ENCODE measurements around the gene GATB. TPM values are rescaled to one million over a fixed set of nuclear protein-coding genes. Genes with fewer than 3 reads are reported as not detected.

Gene GATB
- total and polyA plus RNA-seq, 3 experiments from 2014 or later = 12.3 to 29.6 (median 27.0) TPM

DNA sequence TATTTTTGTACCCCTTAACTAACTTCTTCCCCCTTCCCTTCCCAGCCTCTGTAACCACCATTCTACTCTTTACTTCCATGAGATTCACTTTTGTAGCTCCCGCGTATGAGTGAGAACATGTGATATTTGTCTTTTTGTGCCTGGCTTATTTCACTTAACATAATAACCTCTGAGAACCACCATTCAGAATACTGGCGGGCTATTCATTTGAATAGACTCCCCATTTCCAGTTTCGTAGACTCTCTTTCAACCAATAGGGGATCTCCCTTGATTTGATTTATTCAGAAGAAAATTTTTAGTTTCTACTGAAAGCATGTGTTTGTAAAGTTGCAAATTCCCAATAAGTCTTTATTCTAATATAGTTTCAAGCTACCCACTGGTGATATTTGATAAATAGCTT lies 117.2 kb downstream of the GATB start:
- Mint-ChIP-seq H3K4me3 (no peak overlapping the region), H3K9me3 (no peaks in the 10 kb centered on the region), H3K36me3 (no peaks in the 10 kb centered on the region), H3K27me3 (peaks cover 2 to 7% of the 10 kb centered on the region in 2 donors), H3K4me1 (no peaks in the 10 kb centered on the region), H3K27ac (no peak overlapping the region)
- H3K4me3 ChIP-seq (ENCODE audit: low read length) = no peak overlapping the region
- no peaks in the 10 kb centered on the region for H3K4me1 ChIP-seq (ENCODE audit: insufficient read depth, low read length)
- H3K27ac ChIP-seq (ENCODE audit: low read depth, low read length) = no peak overlapping the region
- ChIA-PET POLR2A (no interaction called here), CTCF (no interaction called here)
- H3K36me3 ChIP-seq (ENCODE audit: insufficient read depth, low read length) = no peaks in the 10 kb centered on the region
- no peaks in the 10 kb centered on the region for H3K9me3 ChIP-seq (ENCODE audit: low read length)
- H3K27me3 ChIP-seq (ENCODE audit: insufficient read depth, low read length, poor library complexity, severe bottlenecking) = no peaks in the 10 kb centered on the region
- DNase-seq = no peak

DNA sequence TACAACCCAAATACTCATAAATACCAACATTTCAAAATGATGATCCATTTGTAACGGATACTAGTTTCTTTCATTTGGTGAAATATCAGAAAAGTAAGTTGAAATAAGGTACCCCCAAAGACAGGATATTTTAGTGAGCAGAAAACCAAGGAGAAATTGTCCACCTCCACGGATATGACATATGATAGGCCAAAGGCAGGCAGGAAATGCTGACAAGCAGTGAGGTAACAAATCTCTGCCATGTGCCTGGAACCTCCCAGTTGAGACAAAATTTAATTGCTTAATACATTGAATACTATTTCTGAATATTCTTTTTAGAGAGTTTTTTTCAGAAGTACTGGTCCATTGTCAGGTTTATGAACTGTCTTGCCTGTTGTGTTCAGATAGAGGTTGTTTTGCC lies 118.8 kb downstream of the GATB start:
- Mint-ChIP-seq H3K4me3 (no peak overlapping the region), H3K27me3 (peaks cover 0 to 5% of the 10 kb centered on the region in 2 donors), H3K36me3 (no peaks in the 10 kb centered on the region), H3K27ac (no peak overlapping the region), H3K4me1 (no peaks in the 10 kb centered on the region), H3K9me3 (no peaks in the 10 kb centered on the region)
- no peaks in the 10 kb centered on the region for H3K27me3 ChIP-seq (ENCODE audit: insufficient read depth, low read length, poor library complexity, severe bottlenecking)
- H3K4me1 ChIP-seq (ENCODE audit: insufficient read depth, low read length) = no peaks in the 10 kb centered on the region
- H3K36me3 ChIP-seq (ENCODE audit: insufficient read depth, low read length) = no peaks in the 10 kb centered on the region
- no peak overlapping the region for H3K4me3 ChIP-seq (ENCODE audit: low read length)
- no peak overlapping the region for H3K27ac ChIP-seq (ENCODE audit: low read depth, low read length)
- H3K9me3 ChIP-seq (ENCODE audit: low read length) = no peaks in the 10 kb centered on the region
- no peak for DNase-seq
- ChIA-PET CTCF (interaction anchor here (1.0 kb wide), 1 partner anchor 15 kb away, joined by 3 read pairs; no protein-coding TSS in a partner anchor), POLR2A (no interaction called here)

DNA sequence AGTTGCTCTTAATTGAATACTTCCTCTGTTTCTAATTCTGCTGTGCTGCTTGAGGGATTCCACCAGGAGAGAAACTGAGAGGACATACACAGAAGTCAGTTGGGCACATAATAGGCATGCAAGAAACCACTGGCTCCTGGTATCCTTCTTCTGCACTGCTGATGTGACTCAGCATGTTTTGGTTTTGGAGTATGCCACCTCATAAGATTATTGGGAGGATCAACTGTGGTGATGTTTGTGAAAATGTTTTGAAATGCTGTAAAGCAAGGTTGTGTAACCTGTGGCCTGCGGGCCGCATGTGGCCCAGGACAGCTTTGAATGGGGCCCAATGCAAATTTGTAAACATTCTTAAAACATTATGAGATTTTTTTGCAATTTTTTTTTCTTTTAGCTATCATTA lies 119.6 kb downstream of the GATB start:
- H3K4me3 Mint-ChIP-seq = no peak overlapping the region
- no peak overlapping the region for H3K27ac Mint-ChIP-seq
- Histone ChIP-seq H3K4me1 (ENCODE audit: insufficient read depth, low read length) (no peaks in the 10 kb centered on the region), H3K9me3 (ENCODE audit: low read length) (no peaks in the 10 kb centered on the region), H3K4me3 (ENCODE audit: low read length) (no peak overlapping the region), H3K27me3 (ENCODE audit: insufficient read depth, low read length, poor library complexity, severe bottlenecking) (no peaks in the 10 kb centered on the region), H3K27ac (ENCODE audit: low read depth, low read length) (no peak overlapping the region), H3K36me3 (ENCODE audit: insufficient read depth, low read length) (no peaks in the 10 kb centered on the region)
- H3K4me1 Mint-ChIP-seq = no peaks in the 10 kb centered on the region
- H3K9me3 Mint-ChIP-seq = no peaks in the 10 kb centered on the region
- H3K36me3 Mint-ChIP-seq = no peaks in the 10 kb centered on the region
- DNase-seq = no peak
- ChIA-PET POLR2A (no interaction called here), CTCF (no interaction called here)
- peaks cover 0 to 5% of the 10 kb centered on the region in 2 donors for H3K27me3 Mint-ChIP-seq

DNA sequence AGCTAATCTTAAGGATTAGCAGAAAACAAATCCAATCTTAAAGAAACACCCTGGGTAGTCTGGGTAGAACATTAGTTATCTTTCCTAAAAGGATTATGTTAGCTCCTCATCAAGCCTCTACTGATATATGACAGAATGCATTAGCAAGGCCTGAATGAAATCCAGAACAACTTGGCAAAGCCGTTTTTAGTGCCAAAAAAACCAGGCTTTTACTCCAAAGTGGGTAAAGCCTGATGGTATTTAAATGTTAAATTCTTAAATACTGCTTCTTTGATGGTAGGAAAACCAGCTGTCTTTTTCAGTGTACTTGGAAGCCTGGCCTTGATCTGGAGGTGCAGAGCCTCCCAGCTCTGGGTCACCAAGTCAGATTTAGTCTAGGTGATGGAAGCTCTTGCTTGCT lies 120.4 kb downstream of the GATB start:
- no peak overlapping the region for H3K27ac ChIP-seq (ENCODE audit: low read depth, low read length)
- H3K4me1 ChIP-seq (ENCODE audit: insufficient read depth, low read length) = no peaks in the 10 kb centered on the region
- POLR2A ChIA-PET = no interaction called here
- H3K36me3 Mint-ChIP-seq = no peaks in the 10 kb centered on the region
- CTCF ChIA-PET = no interaction called here
- H3K4me1 Mint-ChIP-seq = no peaks in the 10 kb centered on the region
- no peak for DNase-seq
- H3K27me3 Mint-ChIP-seq = peaks cover 0 to 5% of the 10 kb centered on the region in 2 donors
- no peaks in the 10 kb centered on the region for H3K36me3 ChIP-seq (ENCODE audit: insufficient read depth, low read length)
- H3K9me3 ChIP-seq (ENCODE audit: low read length) = no peaks in the 10 kb centered on the region
- H3K4me3 Mint-ChIP-seq = no peak overlapping the region
- H3K4me3 ChIP-seq (ENCODE audit: low read length) = no peak overlapping the region
- no peaks in the 10 kb centered on the region for H3K27me3 ChIP-seq (ENCODE audit: insufficient read depth, low read length, poor library complexity, severe bottlenecking)
- no peaks in the 10 kb centered on the region for H3K9me3 Mint-ChIP-seq
- H3K27ac Mint-ChIP-seq = no peak overlapping the region

DNA sequence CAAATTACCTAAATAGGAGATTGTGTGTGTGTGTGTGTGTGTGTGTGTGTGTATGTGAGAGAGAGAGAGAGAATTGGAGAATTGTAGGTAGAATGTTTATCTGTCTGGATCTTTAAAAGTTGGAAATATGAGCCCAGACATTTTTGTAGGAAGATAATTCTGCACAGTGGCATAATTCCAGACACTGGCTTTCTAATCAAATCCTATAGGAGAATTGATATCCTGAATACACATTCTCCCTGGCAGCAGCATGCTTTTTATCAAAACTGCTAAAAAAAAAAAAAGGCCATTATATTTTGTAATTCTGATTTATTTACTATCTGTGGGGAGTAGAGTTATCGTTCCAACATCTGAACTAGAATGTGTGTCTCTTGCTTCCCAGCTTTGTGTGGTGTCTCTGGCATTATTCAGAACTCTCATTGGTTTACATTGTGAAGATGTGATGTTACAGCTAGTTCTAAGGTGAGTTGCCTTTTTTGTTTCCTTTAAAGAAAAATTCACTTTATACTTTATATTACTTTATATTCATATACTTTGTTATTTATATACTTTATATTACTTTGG lies 122.4 kb downstream of the GATB start:
- Histone ChIP-seq H3K4me1 (ENCODE audit: insufficient read depth, low read length) (no peaks in the 10 kb centered on the region), H3K4me3 (ENCODE audit: low read length) (no peak overlapping the region), H3K9me3 (ENCODE audit: low read length) (no peaks in the 10 kb centered on the region), H3K27ac (ENCODE audit: low read depth, low read length) (no peak overlapping the region), H3K27me3 (ENCODE audit: insufficient read depth, low read length, poor library complexity, severe bottlenecking) (no peaks in the 10 kb centered on the region), H3K36me3 (ENCODE audit: insufficient read depth, low read length) (no peaks in the 10 kb centered on the region)
- no peaks in the 10 kb centered on the region for H3K9me3 Mint-ChIP-seq
- CTCF ChIA-PET = interaction anchor here (1.5 kb wide), 1 partner anchor 13 kb away, joined by 3 read pairs; no protein-coding TSS in a partner anchor
- peaks cover 8 to 10% of the 10 kb centered on the region in 2 donors for H3K27me3 Mint-ChIP-seq
- no peak for DNase-seq
- no peak overlapping the region for H3K4me3 Mint-ChIP-seq
- H3K36me3 Mint-ChIP-seq = no peaks in the 10 kb centered on the region
- no peak overlapping the region for H3K27ac Mint-ChIP-seq
- POLR2A ChIA-PET = no interaction called here
- no peaks in the 10 kb centered on the region for H3K4me1 Mint-ChIP-seq

DNA sequence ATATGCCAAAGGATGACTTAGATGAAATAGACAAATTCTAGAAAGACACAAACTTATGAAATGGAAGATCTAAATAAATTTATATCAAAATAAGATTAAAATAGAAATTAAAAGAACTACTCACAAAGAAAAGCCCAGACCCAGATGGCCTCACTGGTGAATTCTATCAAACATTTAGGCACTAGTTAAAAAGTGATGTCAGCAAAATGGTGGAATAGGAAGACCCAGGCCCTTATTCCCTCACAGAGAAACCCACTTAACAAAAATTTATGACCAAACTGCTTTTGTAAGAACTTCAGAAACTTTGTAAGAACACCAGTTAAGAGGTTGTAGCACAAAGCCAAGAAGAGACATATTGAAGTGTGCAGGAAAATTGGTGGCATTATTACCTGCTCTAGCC lies 129.5 kb downstream of the GATB start:
- ChIA-PET CTCF (no interaction called here), POLR2A (no interaction called here)
- Histone ChIP-seq H3K4me1 (ENCODE audit: insufficient read depth, low read length) (no peaks in the 10 kb centered on the region), H3K9me3 (ENCODE audit: low read length) (no peaks in the 10 kb centered on the region), H3K27me3 (ENCODE audit: insufficient read depth, low read length, poor library complexity, severe bottlenecking) (peaks cover 4% of the 10 kb centered on the region), H3K36me3 (ENCODE audit: insufficient read depth, low read length) (no peaks in the 10 kb centered on the region), H3K4me3 (ENCODE audit: low read length) (no peak overlapping the region), H3K27ac (ENCODE audit: low read depth, low read length) (no peak overlapping the region)
- no peak overlapping the region for H3K27ac Mint-ChIP-seq
- H3K27me3 Mint-ChIP-seq = peaks cover 12 to 67% of the 10 kb centered on the region in 2 donors
- no peaks in the 10 kb centered on the region for H3K36me3 Mint-ChIP-seq
- H3K9me3 Mint-ChIP-seq = no peaks in the 10 kb centered on the region
- H3K4me3 Mint-ChIP-seq = no peak overlapping the region
- H3K4me1 Mint-ChIP-seq = no peaks in the 10 kb centered on the region
- no peak for DNase-seq

DNA sequence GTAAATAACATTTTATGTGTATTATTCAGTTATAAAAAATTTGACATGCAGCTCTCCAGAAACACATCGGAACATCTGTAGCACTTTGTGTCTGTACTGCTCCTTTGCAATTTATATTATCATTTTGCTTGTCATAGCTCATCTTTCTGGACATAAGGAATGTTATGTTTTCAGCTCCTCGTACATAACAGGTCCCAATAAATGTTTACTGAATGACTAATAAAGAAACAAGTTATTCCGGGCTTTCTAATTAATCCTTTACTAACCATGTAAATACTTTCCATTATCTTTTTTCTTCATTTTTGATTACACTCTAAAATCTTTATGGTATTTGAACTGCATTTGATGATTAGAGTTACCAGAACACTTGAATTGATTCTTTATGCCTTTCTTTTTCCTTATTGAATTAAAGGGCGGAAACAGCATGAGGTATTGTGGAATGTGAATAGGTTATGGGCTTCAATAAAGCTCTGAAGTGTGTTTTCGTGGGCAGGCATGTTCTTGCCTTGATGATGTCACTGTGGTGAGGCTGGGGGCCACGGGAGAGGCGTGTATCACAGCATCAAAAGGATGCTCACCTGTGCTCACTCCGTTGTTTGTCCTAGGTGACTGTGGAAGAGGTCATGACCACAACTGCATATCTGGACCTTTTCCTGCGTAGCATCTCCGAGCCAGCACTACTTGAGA lies 131.6 kb downstream of the GATB start:
- H3K9me3 Mint-ChIP-seq = no peaks in the 10 kb centered on the region
- POLR2A ChIA-PET = no interaction called here
- H3K27me3 ChIP-seq (ENCODE audit: insufficient read depth, low read length, poor library complexity, severe bottlenecking) = peaks cover 4% of the 10 kb centered on the region
- no peak overlapping the region for H3K27ac Mint-ChIP-seq
- H3K4me3 ChIP-seq (ENCODE audit: low read length) = no peak overlapping the region
- no peaks in the 10 kb centered on the region for H3K36me3 Mint-ChIP-seq
- CTCF ChIA-PET = no interaction called here
- H3K27ac ChIP-seq (ENCODE audit: low read depth, low read length) = no peak overlapping the region
- no peaks in the 10 kb centered on the region for H3K4me1 ChIP-seq (ENCODE audit: insufficient read depth, low read length)
- peaks cover 9 to 72% of the 10 kb centered on the region in 2 donors for H3K27me3 Mint-ChIP-seq
- H3K9me3 ChIP-seq (ENCODE audit: low read length) = no peaks in the 10 kb centered on the region
- H3K4me3 Mint-ChIP-seq = no peak overlapping the region
- no peaks in the 10 kb centered on the region for H3K4me1 Mint-ChIP-seq
- DNase-seq = no peak
- H3K36me3 ChIP-seq (ENCODE audit: insufficient read depth, low read length) = no peaks in the 10 kb centered on the region

DNA sequence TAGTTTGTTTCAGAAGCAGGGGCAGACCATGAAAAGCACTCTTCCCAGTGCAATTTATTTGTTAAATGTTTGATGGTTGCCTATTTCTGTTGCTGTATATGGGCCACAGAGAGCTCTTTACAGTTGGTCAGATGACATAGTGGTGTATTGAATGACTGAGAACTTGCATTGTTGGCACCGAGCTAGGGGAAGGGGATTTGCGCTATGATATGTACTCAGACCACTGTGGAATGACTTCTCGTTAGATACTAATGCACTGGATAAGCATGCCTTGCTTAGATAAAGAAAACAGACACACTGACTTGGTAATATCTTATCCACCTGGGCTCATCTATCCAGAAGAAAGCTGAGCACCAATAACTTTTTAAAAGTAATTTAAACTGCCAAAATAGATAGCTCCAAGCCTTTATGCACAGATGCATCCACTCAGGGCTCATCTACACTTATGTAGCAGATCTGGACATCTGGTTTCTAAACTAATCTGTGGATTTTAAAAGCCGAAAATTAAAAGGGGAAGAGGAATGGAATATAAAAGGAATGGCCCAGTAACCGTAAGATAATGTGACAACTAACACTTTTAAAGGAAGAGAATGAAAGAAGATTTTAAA lies 132.7 kb downstream of the GATB start:
- Histone ChIP-seq H3K4me3 (ENCODE audit: low read length) (no peak overlapping the region), H3K27ac (ENCODE audit: low read depth, low read length) (no peak overlapping the region), H3K4me1 (ENCODE audit: insufficient read depth, low read length) (no peaks in the 10 kb centered on the region), H3K36me3 (ENCODE audit: insufficient read depth, low read length) (no peaks in the 10 kb centered on the region), H3K27me3 (ENCODE audit: insufficient read depth, low read length, poor library complexity, severe bottlenecking) (peaks cover 4% of the 10 kb centered on the region), H3K9me3 (ENCODE audit: low read length) (no peaks in the 10 kb centered on the region)
- Mint-ChIP-seq H3K4me3 (no peak overlapping the region), H3K27me3 (peaks cover 12 to 73% of the 10 kb centered on the region in 2 donors), H3K9me3 (no peaks in the 10 kb centered on the region), H3K4me1 (no peaks in the 10 kb centered on the region), H3K27ac (no peak overlapping the region), H3K36me3 (no peaks in the 10 kb centered on the region)
- DNase-seq = no peak
- ChIA-PET CTCF (no interaction called here), POLR2A (no interaction called here)
